Skeletal muscle tissue (tissue), 4 donors: ENCODE measurements around the gene EPS8. TPM values are rescaled to one million over a fixed set of nuclear protein-coding genes. Genes with fewer than 3 reads are reported as not detected.

Experiments
- H3K27ac ChIP-seq: one replicate; pipeline ENCODE4 v1.7.0; 2013; ENCODE audit warnings: mild to moderate bottlenecking, low read depth, low read length, inconsistent platforms
- H3K27me3 ChIP-seq, 3 donors: one replicate each; pipeline ENCODE4 v1.7.0; 2013; ENCODE audit warnings: low read length in 3 of 3; ENCODE audit not compliant: control insufficient read depth in 3 of 3, insufficient read depth in 3 of 3
- H3K36me3 ChIP-seq, 3 donors: one replicate each; pipeline ENCODE4 v1.7.0; 2013; ENCODE audit warnings: low read length in 3 of 3; ENCODE audit not compliant: control insufficient read depth in 3 of 3, insufficient read depth in 3 of 3
- H3K4me1 ChIP-seq, 3 donors: one replicate each; pipeline ENCODE4 v1.7.0; 2013; ENCODE audit warnings: low read length in 3 of 3, mild to moderate bottlenecking in 3 of 3; ENCODE audit not compliant: control insufficient read depth in 3 of 3, insufficient read depth in 3 of 3
- H3K4me3 ChIP-seq, 3 donors: one replicate each; pipeline ENCODE4 v1.7.0; 2013; ENCODE audit warnings: low read length in 3 of 3
- H3K9ac ChIP-seq, 3 donors: one replicate each; pipeline ENCODE4 v1.7.0; 2013; ENCODE audit warnings: low read length in 3 of 3, mild to moderate bottlenecking in 3 of 3, moderate library complexity in 2 of 3, low read depth in 1 of 3
- H3K9me3 ChIP-seq, 3 donors: one replicate each; pipeline ENCODE4 v1.7.0; 2013; ENCODE audit warnings: low read length in 3 of 3; ENCODE audit not compliant: control insufficient read depth in 3 of 3
- total RNA-seq: library from RNA; depleted of rRNA; stranded (reverse); fragments of >200 nt; gene quantifications from one replicate; pipeline ENCODE4 v1.2.3, GENCODE V29; 2014
- donor health status: Osteomylitis.

Gene EPS8
- total RNA-seq, 1 donor from 2014 or later = 27.7 TPM

GRCh38 chr12:15712160-15712559, 77.0 kb downstream of the EPS8 start:
- H3K4me1 ChIP-seq = peaks cover 0 to 7% (median 0%) of the 10 kb centered on the region in 3 donors
- no peak overlapping the region for H3K27ac ChIP-seq
- no peaks in the 10 kb centered on the region for H3K36me3 ChIP-seq
- H3K9ac ChIP-seq = no peak overlapping the region
- peak overlapping the region in 1 of 3 donors; percentile 51 for H3K4me3 ChIP-seq
- no peaks in the 10 kb centered on the region for H3K27me3 ChIP-seq
- no peaks in the 10 kb centered on the region for H3K9me3 ChIP-seq

DNA sequence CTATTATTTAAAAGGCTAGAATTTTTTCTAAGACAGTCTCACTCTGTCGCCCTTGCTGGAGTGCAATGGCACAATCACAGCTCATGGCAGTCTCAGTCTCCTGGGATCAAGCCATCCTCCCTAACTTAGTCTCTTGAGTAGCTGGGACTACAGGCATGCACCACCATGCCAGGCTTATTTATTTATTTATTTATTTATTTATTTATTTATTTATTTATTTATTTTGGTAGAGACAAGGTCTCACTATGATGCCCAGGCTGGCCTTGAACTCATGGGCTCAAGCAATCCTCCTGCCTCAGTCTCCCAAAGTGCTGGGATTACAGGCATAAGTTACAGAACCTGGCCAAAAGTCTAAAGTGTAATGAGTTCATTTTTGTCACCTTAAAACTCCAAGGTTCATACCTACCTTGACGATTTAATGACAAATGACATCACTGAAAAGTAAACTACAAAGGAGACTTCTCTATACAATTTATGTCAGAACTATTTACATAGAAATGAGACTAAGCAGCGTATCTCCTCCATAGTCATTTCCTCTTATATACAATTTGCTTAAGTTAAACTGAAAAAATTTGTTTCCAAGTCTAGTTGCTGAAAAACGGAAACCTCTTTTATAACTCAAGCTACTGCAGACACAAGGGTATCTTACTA, 78.2 kb downstream of the EPS8 start:
- Histone ChIP-seq H3K9me3 (no peaks in the 10 kb centered on the region), H3K9ac (no peak overlapping the region), H3K4me3 (peak overlapping the region in 1 of 3 donors; percentile 17), H3K4me1 (peaks cover 0 to 9% (median 1%) of the 10 kb centered on the region in 3 donors), H3K27ac (no peak overlapping the region), H3K36me3 (no peaks in the 10 kb centered on the region), H3K27me3 (no peaks in the 10 kb centered on the region)

- H3K4me1 ChIP-seq = peaks cover 0 to 11% (median 3%) of the 10 kb centered on the region in 3 donors
- no peak overlapping the region for H3K9ac ChIP-seq
- H3K27me3 ChIP-seq = no peaks in the 10 kb centered on the region
- H3K36me3 ChIP-seq = no peaks in the 10 kb centered on the region
- H3K9me3 ChIP-seq = no peaks in the 10 kb centered on the region
- H3K4me3 ChIP-seq = no peak overlapping the region
- no peak overlapping the region for H3K27ac ChIP-seq
Observed at GRCh38 chr12:15709551-15709950, 79.6 kb downstream of the EPS8 start.

DNA sequence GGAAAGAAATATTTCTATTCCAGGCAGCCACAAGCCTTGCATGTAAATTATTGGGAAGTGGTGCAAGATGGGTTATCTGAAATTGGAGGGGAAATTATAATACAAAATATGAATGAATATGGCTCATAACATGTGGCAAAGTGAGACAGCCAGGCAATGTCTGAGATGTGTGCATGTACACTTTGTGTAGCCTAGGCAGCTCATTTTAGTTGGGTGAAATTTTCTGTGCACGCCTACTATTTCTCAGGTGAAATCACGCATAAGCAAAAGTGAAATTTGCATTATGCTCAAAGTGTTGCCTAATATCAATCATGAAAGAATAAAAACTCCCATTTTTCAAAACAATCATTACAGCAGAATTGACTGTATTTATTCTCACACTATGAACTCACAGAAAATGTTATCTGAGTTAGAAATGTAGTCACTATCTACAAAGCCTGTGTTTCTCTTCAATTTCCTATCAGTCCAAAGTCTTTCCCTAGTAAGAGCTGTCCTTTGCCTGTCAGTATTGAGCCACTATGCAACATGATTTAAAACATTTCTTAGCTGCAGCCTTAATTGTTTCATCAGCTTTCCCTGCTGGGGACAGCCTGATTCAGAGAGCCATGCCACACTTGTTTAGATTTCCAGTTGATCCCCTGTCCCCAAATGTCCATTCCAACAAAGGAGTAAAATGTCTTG, 80.7 kb downstream of the EPS8 start:
- H3K4me3 ChIP-seq = no peak overlapping the region

GRCh38 chr12:15707516-15708199, 81.5 kb downstream of the EPS8 start:
- Histone ChIP-seq H3K27me3 (no peaks in the 10 kb centered on the region), H3K4me3 (no peak overlapping the region), H3K9me3 (no peaks in the 10 kb centered on the region), H3K9ac (no peak overlapping the region), H3K36me3 (no peaks in the 10 kb centered on the region), H3K27ac (no peak overlapping the region), H3K4me1 (peaks cover 0 to 3% (median 3%) of the 10 kb centered on the region in 3 donors)

More for the DNA sequence above, 80.7 kb downstream of the EPS8 start:
- H3K27me3 ChIP-seq = no peaks in the 10 kb centered on the region
- H3K36me3 ChIP-seq = no peaks in the 10 kb centered on the region
- no peak overlapping the region for H3K9ac ChIP-seq
- no peaks in the 10 kb centered on the region for H3K9me3 ChIP-seq
- H3K27ac ChIP-seq = no peak overlapping the region
- peaks cover 0 to 9% (median 3%) of the 10 kb centered on the region in 3 donors for H3K4me1 ChIP-seq

GRCh38 chr12:15706010-15706676, 83.0 kb downstream of the EPS8 start:
- Histone ChIP-seq H3K4me1 (peaks cover 3 to 6% (median 4%) of the 10 kb centered on the region in 3 donors), H3K9me3 (no peaks in the 10 kb centered on the region), H3K27ac (no peak overlapping the region), H3K9ac (no peak overlapping the region), H3K4me3 (no peak overlapping the region), H3K36me3 (no peaks in the 10 kb centered on the region), H3K27me3 (no peaks in the 10 kb centered on the region)

GRCh38 chr12:15705606-15706005, 83.6 kb downstream of the EPS8 start:
- H3K9ac ChIP-seq = no peak overlapping the region
- H3K9me3 ChIP-seq = no peaks in the 10 kb centered on the region
- H3K27me3 ChIP-seq = no peaks in the 10 kb centered on the region
- no peak overlapping the region for H3K27ac ChIP-seq
- no peaks in the 10 kb centered on the region for H3K36me3 ChIP-seq
- peaks cover 3 to 6% (median 5%) of the 10 kb centered on the region in 3 donors for H3K4me1 ChIP-seq
- no peak overlapping the region for H3K4me3 ChIP-seq

GRCh38 chr12:15702276-15702675, 86.9 kb downstream of the EPS8 start:
- no peak overlapping the region for H3K4me3 ChIP-seq

GRCh38 chr12:15701631-15702156, 87.5 kb downstream of the EPS8 start:
- Histone ChIP-seq H3K4me1 (peaks cover 7 to 17% (median 9%) of the 10 kb centered on the region in 3 donors), H3K9me3 (no peaks in the 10 kb centered on the region), H3K4me3 (peak overlapping the region in 1 of 3 donors; percentile 45), H3K9ac (no peak overlapping the region), H3K36me3 (no peaks in the 10 kb centered on the region), H3K27ac (peak overlapping the region; percentile 74), H3K27me3 (no peaks in the 10 kb centered on the region)

More at GRCh38 chr12:15702276-15702675, 86.9 kb downstream of the EPS8 start:
- H3K27me3 ChIP-seq = no peaks in the 10 kb centered on the region
- peaks cover 7 to 17% (median 9%) of the 10 kb centered on the region in 3 donors for H3K4me1 ChIP-seq
- H3K9ac ChIP-seq = no peak overlapping the region
- H3K27ac ChIP-seq = peak overlapping the region; percentile 74
- no peaks in the 10 kb centered on the region for H3K9me3 ChIP-seq
- no peaks in the 10 kb centered on the region for H3K36me3 ChIP-seq
